ENCODE data around the gene RASA1. TPM values are rescaled to one million over a fixed set of nuclear protein-coding genes. Genes with fewer than 3 reads are reported as not detected.

RASA1 gene
- 26.8 and 32.8 TPM in 2 replicates for total RNA-seq

DNA sequence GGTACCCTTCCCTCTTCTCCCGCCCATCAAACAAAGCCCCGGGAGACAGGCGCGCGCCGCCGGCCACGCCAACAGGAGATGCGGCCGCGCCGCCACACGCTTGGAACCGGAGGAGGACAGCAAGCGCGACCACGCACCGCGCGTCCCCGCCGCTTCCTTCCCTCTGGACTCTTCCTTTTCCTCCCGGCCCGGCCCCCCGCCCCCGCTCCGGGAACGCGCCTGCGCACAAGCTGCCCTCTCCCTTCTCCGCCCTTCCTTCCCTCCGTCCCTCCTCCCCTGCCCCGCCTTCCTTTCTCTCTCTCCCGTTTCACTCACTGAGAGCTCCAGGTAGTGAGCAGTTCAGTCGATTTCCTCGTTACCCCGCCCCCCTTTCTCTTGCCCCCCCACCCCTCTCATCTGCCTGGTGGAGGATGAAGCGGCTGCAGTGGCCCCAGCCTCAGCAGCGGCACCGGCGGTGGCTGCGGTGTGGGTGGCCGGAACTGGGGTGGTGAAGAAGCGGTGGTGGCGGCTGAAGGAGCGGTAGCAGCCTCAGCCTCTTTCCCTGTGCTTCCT, at the start of gene RASA1:
Gene RASA1, plus strand, starts transcription at position 310 of the 552 bp plus-strand sequence. CDS start 569 bp downstream, outside the sequence.

DNA sequence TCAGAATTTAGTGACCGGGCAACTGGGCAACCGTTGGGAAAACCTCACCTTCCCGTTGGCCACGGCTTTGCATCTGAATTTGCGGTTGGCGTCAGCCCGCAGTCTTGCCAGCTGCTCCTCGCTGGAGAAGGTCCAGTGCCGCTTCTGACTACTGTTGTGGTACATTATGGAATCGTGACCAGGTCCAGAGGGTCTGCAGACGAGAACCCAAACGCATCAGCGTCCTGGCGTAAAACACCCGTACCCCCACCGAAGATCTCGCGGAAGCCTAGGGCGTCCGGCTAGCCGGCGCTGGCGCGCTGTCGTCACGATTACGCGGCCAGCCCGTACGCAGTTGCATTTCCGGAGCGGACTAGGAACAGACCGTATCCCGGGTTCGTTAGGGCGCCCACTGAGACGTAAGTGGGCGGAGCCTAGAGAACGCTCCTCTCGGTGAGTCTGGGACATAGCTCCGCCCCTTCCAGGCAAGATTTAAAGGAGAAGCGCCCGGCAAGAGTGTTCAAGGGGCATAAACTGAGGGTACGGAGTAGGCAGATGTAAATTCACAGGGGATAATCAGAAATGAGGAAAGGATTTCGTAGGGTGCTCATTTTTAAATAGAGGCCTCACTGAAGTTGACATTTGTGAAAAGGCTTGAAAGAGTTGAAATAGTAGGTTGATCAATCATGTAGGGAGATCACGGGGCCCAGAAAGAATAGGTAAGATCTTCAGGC, 145.1 kb downstream of the RASA1 start, which contains the start of gene CCNH:
Gene CCNH, minus strand, starts transcription at position 301 of the 713 bp plus-strand sequence. Its CDS starts 136 bp downstream, at position 165.

Other genes starting within 250 kb of the RASA1 start
- gene CCNH, start 145.0 kb downstream of the RASA1 start, total RNA-seq, result 66.6 and 84.4 TPM in 2 replicates